Pancreas (tissue), 10 donors: ENCODE results near the gene ZFAND3. TPM values are rescaled to one million over a fixed set of nuclear protein-coding genes. Genes with fewer than 3 reads are reported as not detected.

ENCODE experiments used
- ATAC-seq, 4 donors: fragments of 200-7000 bp; cut with Tn5 transposase; one replicate each; pipeline versions ENCODE4 v1.8.0 to v1.9.1; 2020; ENCODE audit warnings: mild to moderate bottlenecking in 4 of 4, moderate library complexity in 4 of 4
- DNase-seq, 6 donors: peaks; one replicate each; pipeline ENCODE4 v3.0.0-alpha.2; 2020
- FAIRE-seq: peaks from 2 replicates; lab custom pipeline; 2012; peaks lifted over from hg19 to GRCh38; lab: Jason Lieb, UNC
- H3K27ac ChIP-seq, 4 donors: fragments of 200-600 bp; sonication (generic); 1 replicate in 3 of 4; 2 replicates in 1 of 4; pipeline versions ENCODE4 v1.5.0 to v1.8.0; 2020
- H3K27me3 ChIP-seq, 4 donors: fragments of 200-600 bp; one replicate each; pipeline ENCODE4 v1.8.0; 2021
- H3K36me3 ChIP-seq, 3 donors: fragments of 200-600 bp; sonication (generic) in 1 of 3; one replicate each; pipeline versions ENCODE4 v1.5.0 to v1.8.0; 2020 to 2021
- H3K4me1 ChIP-seq, 3 donors: fragments of 200-600 bp; one replicate each; pipeline ENCODE4 v1.8.0; 2021
- H3K4me3 ChIP-seq, 4 donors: fragments of 200-600 bp; sonication (generic) in 2 of 4; one replicate each; pipeline versions ENCODE4 v1.5.0 to v1.8.0; 2020 to 2021
- H3K9me3 ChIP-seq, 4 donors: fragments of 200-600 bp; one replicate each; pipeline ENCODE4 v1.8.0; 2021
- CTCF ChIP-seq, 4 donors: fragments of 200-600 bp; sonication (generic) in 3 of 4; IDR thresholded peaks; one replicate each; pipeline versions ENCODE4 v1.5.0 to v1.8.0; 2021; ENCODE audit warnings: antibody characterized with exemption in 4 of 4
- WGBS, 2 donors: extraction: QIAGEN DNeasy Blood & Tissue Kit; methylation state at CpG; one replicate each; pipeline ENCODE4 v1.1.7; 2013; 5-methylcytosine and 5-hydroxymethylcytosine counted together
- intact Hi-C, 3 donors: fragments of 100-400 bp; cut with DNase I; formaldehyde crosslinking; loops; one replicate each; pipeline versions ENCODE4 v1.11.1 to v1.14.2; 2022
- polyA plus RNA-seq, 2 donors: library from polyadenylated mRNA; stranded (reverse); fragments of 200-250 nt; gene quantifications; one replicate each; pipeline ENCODE4 v1.2.3, GENCODE V29; 2013
- total RNA-seq, 6 donors: library from RNA; stranded (reverse); fragmentation: NEBNext Ultra II Directional in 4 of 6; extraction: Animal tissue kit (Norgen Biotek cat#: 25700) in 4 of 6; gene quantifications; one replicate each; pipeline versions ENCODE4 v1.2.1 to v1.2.4, GENCODE V29; 2021 to 2023
- donor health status: healthy with polysubstance abuse.
- donor health status: DM: no; HTN: no; CAD: no; lungs with moderate emphysema.
- donor health status: DM: no; HTN: no; CAD: no.
- donor health status: control.
- donor health status: control.
- donor health status: Bipolar disorder and iron deficiency.
- donor health status: DM: yes; HTN: yes; CAD: no.
- donor health status: DM: no; HTN: no; CAD: no.
- donor health status: DM: no; HTN: no; CAD: no.
- donor health status: DM: yes; HTN: yes; CAD: no.

ZFAND3 gene
- total and polyA plus RNA-seq, 8 donors: 13.1 to 49.8 (median 31.8) TPM

- no peak for TF ChIP-seq CTCF (IDR thresholded peaks at IDR 0.05)
- intact Hi-C loops: no loop called here
- 90 to 91% methylated on average over 6 of the region's 6 CpGs for WGBS, 2 donors
- no peaks in the 10 kb centered on the region for H3K36me3 ChIP-seq
- DNase-seq: no peak
- no peaks in the 10 kb centered on the region for H3K4me1 ChIP-seq
- no peaks in the 10 kb centered on the region for H3K9me3 ChIP-seq
- no peak for ATAC-seq
- no peak overlapping the region for H3K27ac ChIP-seq
- no peak for FAIRE-seq
- no peak overlapping the region for H3K4me3 ChIP-seq
- H3K27me3 ChIP-seq: no peaks in the 10 kb centered on the region
Observed at GRCh38 chr6:38091613-38092012, 272.1 kb downstream of the ZFAND3 start.

GRCh38 chr6:38092465-38092864 lies 272.9 kb downstream of the ZFAND3 start:
- FAIRE-seq (no peak), ATAC-seq (no peak), DNase-seq (no peak)
- H3K9me3 ChIP-seq: no peaks in the 10 kb centered on the region
- 85 to 92% methylated on average over 4 of the region's 4 CpGs for WGBS, 2 donors
- no peak overlapping the region for H3K27ac ChIP-seq
- intact Hi-C loops: no loop called here
- no peaks in the 10 kb centered on the region for H3K4me1 ChIP-seq
- no peaks in the 10 kb centered on the region for H3K27me3 ChIP-seq
- H3K4me3 ChIP-seq: no peak overlapping the region
- no peak for TF ChIP-seq CTCF (IDR thresholded peaks at IDR 0.05)
- no peaks in the 10 kb centered on the region for H3K36me3 ChIP-seq

GRCh38 chr6:38092964-38093363 lies 273.4 kb downstream of the ZFAND3 start:
- H3K36me3 ChIP-seq: no peaks in the 10 kb centered on the region
- DNase-seq (no peak), FAIRE-seq (no peak), ATAC-seq (no peak)
- no peaks in the 10 kb centered on the region for H3K27me3 ChIP-seq
- intact Hi-C loops: no loop called here
- H3K27ac ChIP-seq: no peak overlapping the region
- H3K4me3 ChIP-seq: no peak overlapping the region
- H3K4me1 ChIP-seq: no peaks in the 10 kb centered on the region
- TF ChIP-seq CTCF (IDR thresholded peaks at IDR 0.05): no peak
- no peaks in the 10 kb centered on the region for H3K9me3 ChIP-seq

GRCh38 chr6:38095054-38095453 lies 275.5 kb downstream of the ZFAND3 start:
- FAIRE-seq (no peak), DNase-seq (no peak), ATAC-seq (peak in 1 of 4 donors; percentile 24)
- H3K4me1 ChIP-seq: no peaks in the 10 kb centered on the region
- intact Hi-C loops: no loop called here
- H3K9me3 ChIP-seq: no peaks in the 10 kb centered on the region
- WGBS, 2 donors: 74 to 79% methylated on average over 2 of the region's 2 CpGs
- H3K4me3 ChIP-seq: no peak overlapping the region
- TF ChIP-seq CTCF (IDR thresholded peaks at IDR 0.05): no peak
- no peak overlapping the region for H3K27ac ChIP-seq
- no peaks in the 10 kb centered on the region for H3K36me3 ChIP-seq
- H3K27me3 ChIP-seq: no peaks in the 10 kb centered on the region

- DNase-seq (no peak), ATAC-seq (no peak), FAIRE-seq (no peak)
- no peaks in the 10 kb centered on the region for H3K4me1 ChIP-seq
- H3K9me3 ChIP-seq: no peaks in the 10 kb centered on the region
- intact Hi-C loops: no loop called here
- H3K27me3 ChIP-seq: no peaks in the 10 kb centered on the region
- H3K36me3 ChIP-seq: no peaks in the 10 kb centered on the region
- WGBS, 2 donors: 88 to 96% methylated on average over 1 of the region's 1 CpG
- TF ChIP-seq CTCF (IDR thresholded peaks at IDR 0.05): no peak
- no peak overlapping the region for H3K27ac ChIP-seq
- no peak overlapping the region for H3K4me3 ChIP-seq
Observed at GRCh38 chr6:38099221-38099620, 279.7 kb downstream of the ZFAND3 start.
